ENCODE data around the gene TASOR2.

The TASOR2 gene

DNA sequence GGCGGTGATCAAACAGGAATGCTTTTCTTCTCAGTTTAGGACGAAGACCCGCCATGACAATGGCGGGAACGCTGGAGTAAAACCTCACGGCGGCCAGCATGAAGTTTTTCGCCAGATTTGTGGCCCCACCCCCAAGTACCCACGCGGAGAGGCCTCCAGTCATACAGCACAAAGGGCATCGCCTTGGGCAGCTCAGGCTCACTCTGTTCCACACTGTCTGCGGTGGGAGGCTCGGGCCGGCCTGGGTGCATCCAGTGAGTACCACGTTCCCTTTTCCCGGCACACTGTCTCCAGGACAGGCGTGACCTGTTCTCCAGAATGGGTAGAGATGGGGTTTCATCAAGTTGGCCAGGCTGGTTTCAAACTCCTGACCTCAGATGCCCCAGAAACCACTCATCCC is 45.6 kb upstream of the TASOR2 start:
- Histone ChIP-seq H2AFZ (ENCODE audit: low read depth, low read length) (no peak overlapping the region), H3K36me3 (replicated peaks; ENCODE audit: low read depth, low read length) (no peaks in the 10 kb centered on the region), H3K4me2 (ENCODE audit: low read length) (no peak overlapping the region), H3K4me1 (ENCODE audit: low read length) (no peaks in the 10 kb centered on the region), H3K27me3 (ENCODE audit: low read depth, low read length) (no peaks in the 10 kb centered on the region), H3K9ac (ENCODE audit: low read length) (no peak overlapping the region), H3K79me2 (ENCODE audit: low read length) (no peaks in the 10 kb centered on the region), H3K9me3 (ENCODE audit: insufficient read depth, low read length) (no peaks in the 10 kb centered on the region), H3K4me3 (ENCODE audit: low read length) (no peak overlapping the region), H4K20me1 (ENCODE audit: insufficient read depth, low read length) (no peaks in the 10 kb centered on the region), H3K27ac (ENCODE audit: low read length) (no peak overlapping the region)
- TF ChIP-seq EZH2phosphoT487 (IDR thresholded peaks at IDR 0.05; ENCODE audit: low read depth), result no peak
- TF ChIP-seq, protein P1, sequence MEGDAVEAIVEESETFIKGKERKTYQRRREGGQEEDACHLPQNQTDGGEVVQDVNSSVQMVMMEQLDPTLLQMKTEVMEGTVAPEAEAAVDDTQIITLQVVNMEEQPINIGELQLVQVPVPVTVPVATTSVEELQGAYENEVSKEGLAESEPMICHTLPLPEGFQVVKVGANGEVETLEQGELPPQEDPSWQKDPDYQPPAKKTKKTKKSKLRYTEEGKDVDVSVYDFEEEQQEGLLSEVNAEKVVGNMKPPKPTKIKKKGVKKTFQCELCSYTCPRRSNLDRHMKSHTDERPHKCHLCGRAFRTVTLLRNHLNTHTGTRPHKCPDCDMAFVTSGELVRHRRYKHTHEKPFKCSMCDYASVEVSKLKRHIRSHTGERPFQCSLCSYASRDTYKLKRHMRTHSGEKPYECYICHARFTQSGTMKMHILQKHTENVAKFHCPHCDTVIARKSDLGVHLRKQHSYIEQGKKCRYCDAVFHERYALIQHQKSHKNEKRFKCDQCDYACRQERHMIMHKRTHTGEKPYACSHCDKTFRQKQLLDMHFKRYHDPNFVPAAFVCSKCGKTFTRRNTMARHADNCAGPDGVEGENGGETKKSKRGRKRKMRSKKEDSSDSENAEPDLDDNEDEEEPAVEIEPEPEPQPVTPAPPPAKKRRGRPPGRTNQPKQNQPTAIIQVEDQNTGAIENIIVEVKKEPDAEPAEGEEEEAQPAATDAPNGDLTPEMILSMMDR (IDR thresholded peaks at IDR 0.05; ENCODE audit: low read depth, low read length), result no peak

GRCh38 chr10:5640036-5640435 is 44.6 kb upstream of the TASOR2 start:
- H3K9ac ChIP-seq (ENCODE audit: low read length), result no peak overlapping the region
- no peak overlapping the region for H2AFZ ChIP-seq (ENCODE audit: low read depth, low read length)
- H4K20me1 ChIP-seq (ENCODE audit: insufficient read depth, low read length), result no peaks in the 10 kb centered on the region
- H3K27ac ChIP-seq (ENCODE audit: low read length), result no peak overlapping the region
- no peaks in the 10 kb centered on the region for H3K27me3 ChIP-seq (ENCODE audit: low read depth, low read length)
- H3K9me3 ChIP-seq (ENCODE audit: insufficient read depth, low read length), result no peaks in the 10 kb centered on the region
- no peaks in the 10 kb centered on the region for H3K36me3 ChIP-seq (replicated peaks; ENCODE audit: low read depth, low read length)
- H3K79me2 ChIP-seq (ENCODE audit: low read length), result no peaks in the 10 kb centered on the region
- H3K4me1 ChIP-seq (ENCODE audit: low read length), result no peaks in the 10 kb centered on the region
- no peak overlapping the region for H3K4me2 ChIP-seq (ENCODE audit: low read length)
- no peak overlapping the region for H3K4me3 ChIP-seq (ENCODE audit: low read length)
- TF ChIP-seq, protein P1 (IDR thresholded peaks at IDR 0.05; ENCODE audit: low read depth, low read length), result no peak
- no peak for TF ChIP-seq EZH2phosphoT487 (IDR thresholded peaks at IDR 0.05; ENCODE audit: low read depth)

GRCh38 chr10:5640501-5640900 is 44.1 kb upstream of the TASOR2 start:
- Histone ChIP-seq H3K9ac (ENCODE audit: low read length) (no peak overlapping the region), H3K36me3 (replicated peaks; ENCODE audit: low read depth, low read length) (no peaks in the 10 kb centered on the region), H4K20me1 (ENCODE audit: insufficient read depth, low read length) (no peaks in the 10 kb centered on the region), H3K4me1 (ENCODE audit: low read length) (no peaks in the 10 kb centered on the region), H3K27ac (ENCODE audit: low read length) (no peak overlapping the region), H3K27me3 (ENCODE audit: low read depth, low read length) (no peaks in the 10 kb centered on the region), H3K4me2 (ENCODE audit: low read length) (no peak overlapping the region), H3K9me3 (ENCODE audit: insufficient read depth, low read length) (no peaks in the 10 kb centered on the region), H3K4me3 (ENCODE audit: low read length) (no peak overlapping the region), H3K79me2 (ENCODE audit: low read length) (no peaks in the 10 kb centered on the region), H2AFZ (ENCODE audit: low read depth, low read length) (no peak overlapping the region)
- TF ChIP-seq, protein P1 (IDR thresholded peaks at IDR 0.05; ENCODE audit: low read depth, low read length), result no peak
- TF ChIP-seq EZH2phosphoT487 (IDR thresholded peaks at IDR 0.05; ENCODE audit: low read depth), result no peak

GRCh38 chr10:5641501-5641900 is 43.1 kb upstream of the TASOR2 start:
- H3K27ac ChIP-seq (ENCODE audit: low read length), result no peak overlapping the region
- TF ChIP-seq, protein P1 (IDR thresholded peaks at IDR 0.05; ENCODE audit: low read depth, low read length), result no peak
- no peak for TF ChIP-seq EZH2phosphoT487 (IDR thresholded peaks at IDR 0.05; ENCODE audit: low read depth)
- no peaks in the 10 kb centered on the region for H3K27me3 ChIP-seq (ENCODE audit: low read depth, low read length)
- no peak overlapping the region for H3K4me3 ChIP-seq (ENCODE audit: low read length)
- no peaks in the 10 kb centered on the region for H4K20me1 ChIP-seq (ENCODE audit: insufficient read depth, low read length)
- no peaks in the 10 kb centered on the region for H3K36me3 ChIP-seq (replicated peaks; ENCODE audit: low read depth, low read length)
- H2AFZ ChIP-seq (ENCODE audit: low read depth, low read length), result no peak overlapping the region
- no peak overlapping the region for H3K4me2 ChIP-seq (ENCODE audit: low read length)
- no peaks in the 10 kb centered on the region for H3K9me3 ChIP-seq (ENCODE audit: insufficient read depth, low read length)
- no peaks in the 10 kb centered on the region for H3K79me2 ChIP-seq (ENCODE audit: low read length)
- H3K9ac ChIP-seq (ENCODE audit: low read length), result no peak overlapping the region
- H3K4me1 ChIP-seq (ENCODE audit: low read length), result no peaks in the 10 kb centered on the region
